AG09309 (cell line): ENCODE data around the gene FAAP100.

Experiments used
- DNase-seq: peaks from one replicate; pipeline ENCODE4 v3.0.0-alpha.2; 2010; ENCODE audit warnings: low read depth
- H3K4me3 ChIP-seq: 2 replicates; pipeline ENCODE4 v1.5.1; 2011; ENCODE audit warnings: mild to moderate bottlenecking, low read depth, low read length, moderate library complexity; ENCODE audit not compliant: control insufficient read depth
- CTCF ChIP-seq: IDR thresholded peaks from 2 replicates; pipeline ENCODE4 v1.5.1; 2011; ENCODE audit warnings: mild to moderate bottlenecking, low read depth, low read length, inconsistent platforms; ENCODE audit not compliant: insufficient read depth, control insufficient read depth; ENCODE audit errors: missing control alignments

The FAAP100 gene

GRCh38 chr17:81520021-81520901, 31.9 kb downstream of the FAAP100 start:
- no peak for TF ChIP-seq CTCF
- H3K4me3 ChIP-seq, result no peak overlapping the region
- no peak for DNase-seq

- DNase-seq, result no peak
- H3K4me3 ChIP-seq, result peak overlapping the region; percentile 80
- TF ChIP-seq CTCF, result no peak
Observed at GRCh38 chr17:81519284-81520020, 32.7 kb downstream of the FAAP100 start.

DNA sequence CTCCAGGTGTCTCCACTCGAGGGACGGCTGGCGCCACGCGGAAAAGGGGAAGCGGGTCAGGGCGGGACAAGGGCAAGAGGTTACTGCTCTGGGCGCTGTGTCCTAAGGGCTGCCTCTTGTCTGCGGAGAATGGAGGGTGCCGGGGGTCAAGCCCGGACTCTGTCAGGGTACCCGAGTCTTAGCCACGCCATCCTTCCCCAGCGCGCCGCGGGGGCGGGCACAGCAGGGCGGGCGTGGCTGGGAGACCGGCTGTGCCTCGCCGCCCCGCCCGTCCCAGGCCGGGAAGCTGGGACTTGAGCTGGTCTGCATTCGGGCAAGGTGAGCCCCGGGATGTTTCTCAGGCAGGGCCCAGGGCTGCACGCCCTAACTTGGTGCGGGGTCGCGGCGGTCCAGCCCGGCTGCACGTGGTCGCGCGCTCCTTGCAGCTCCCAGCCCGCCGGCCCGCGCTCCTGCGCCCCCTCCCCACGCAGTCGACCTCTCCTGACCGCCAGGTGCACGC, 33.3 kb downstream of the FAAP100 start:
- TF ChIP-seq CTCF, result no peak
- DNase-seq, result no peak
- H3K4me3 ChIP-seq, result peak overlapping the region; percentile 80

DNA sequence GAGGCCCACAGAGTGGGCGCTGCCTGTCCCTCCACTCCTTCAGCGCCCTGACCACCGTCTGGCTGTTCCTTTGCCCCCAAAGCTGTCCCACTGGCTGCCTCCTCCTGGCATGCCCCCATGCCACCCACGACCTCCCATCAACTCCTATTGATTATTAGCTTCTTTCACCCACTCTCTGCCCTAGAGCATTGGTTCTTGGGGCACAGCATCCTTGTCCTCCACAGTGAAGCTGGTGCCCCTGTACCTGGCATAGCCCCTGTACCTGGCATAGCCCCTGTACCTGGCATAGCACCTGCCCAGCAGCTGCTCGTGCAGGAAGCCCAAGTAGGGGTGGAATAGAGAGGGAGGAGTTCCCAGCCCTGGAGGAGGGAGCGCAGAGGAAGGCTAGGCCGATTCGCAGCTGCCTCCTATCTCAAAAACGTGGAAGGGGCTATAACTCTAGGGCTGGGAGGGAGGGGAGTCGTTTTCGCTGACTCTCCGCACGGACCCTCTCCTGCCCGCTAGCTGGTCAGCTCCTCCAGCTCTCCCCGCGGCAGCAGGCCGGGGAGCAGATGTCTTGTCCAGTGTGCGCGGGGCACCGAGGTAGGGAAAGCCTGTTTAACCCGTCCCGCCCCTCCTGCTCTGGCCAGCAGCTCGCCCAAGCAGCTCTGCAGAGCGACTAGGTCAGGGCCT, 33.9 kb downstream of the FAAP100 start:
- no peak for DNase-seq
- TF ChIP-seq CTCF, result no peak
- H3K4me3 ChIP-seq, result peak overlapping the region; percentile 80

DNA sequence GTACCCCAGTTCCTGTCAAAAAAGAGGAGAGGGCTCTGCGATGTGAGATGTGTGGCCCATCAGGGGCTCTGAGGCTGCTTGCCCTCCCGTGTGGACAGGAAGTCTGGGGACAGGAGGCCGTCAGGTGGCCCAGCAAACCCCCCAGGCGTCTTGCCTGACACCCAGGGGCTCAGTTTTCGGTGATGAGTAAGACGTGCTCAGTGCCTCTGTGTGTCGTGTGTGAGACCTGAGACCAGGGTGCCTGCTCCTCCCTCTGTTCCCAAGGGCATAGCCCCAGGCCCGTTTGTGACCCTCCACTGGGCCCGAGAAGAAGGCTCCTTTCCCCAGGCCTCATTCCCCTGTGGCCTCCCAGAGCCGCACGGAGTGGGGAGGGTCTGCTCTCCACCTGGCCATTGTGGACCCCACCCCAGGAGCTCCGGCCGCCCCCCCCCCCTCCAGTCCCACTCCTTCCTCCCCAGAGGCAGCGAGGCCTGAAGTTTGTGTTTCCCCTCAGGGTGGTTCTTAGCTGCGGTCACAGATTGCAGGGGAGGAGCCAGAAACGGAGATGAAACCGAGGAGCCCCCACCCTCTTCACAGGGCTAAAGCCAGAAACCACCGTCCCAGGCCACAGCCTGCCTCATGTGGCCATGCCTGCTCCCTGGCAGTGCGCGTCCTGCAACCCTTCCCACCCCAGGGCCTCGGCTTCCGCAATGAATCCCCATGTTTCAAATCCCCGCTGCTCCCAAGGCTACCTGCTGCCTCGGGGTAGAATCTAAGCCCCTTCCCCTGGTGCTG, 34.6 kb downstream of the FAAP100 start:
- TF ChIP-seq CTCF, result no peak
- peak overlapping the region; percentile 80 for H3K4me3 ChIP-seq

DNA sequence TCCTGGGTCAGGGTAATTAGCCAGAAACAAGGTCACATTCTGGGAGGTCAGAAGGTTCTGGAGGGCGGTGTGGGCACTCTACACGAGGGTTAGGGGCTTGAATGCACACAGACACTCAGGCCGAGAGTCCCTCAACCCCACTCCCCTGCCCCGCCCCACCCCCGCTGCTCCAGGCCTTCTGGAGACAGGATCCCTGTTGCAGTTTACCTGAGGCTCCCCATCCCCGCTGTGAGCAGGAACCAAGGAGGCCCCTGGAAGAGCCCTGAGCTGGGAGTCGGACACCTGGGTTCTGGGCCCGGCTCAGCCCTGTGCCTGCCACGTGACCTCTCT, 35.2 kb downstream of the FAAP100 start:
- H3K4me3 ChIP-seq, result peak overlapping the region; percentile 80
- DNase-seq, result no peak
- no peak for TF ChIP-seq CTCF

More for the DNA sequence above, 34.6 kb downstream of the FAAP100 start:
- no peak for DNase-seq
